TTC549 (cell line): Measurements from ENCODE around the gene ZSWIM6.

Source experiments
- FAIRE-seq: peaks from 2 replicates; lab custom pipeline; 2012; peaks lifted over from hg19 to GRCh38; lab: Jason Lieb, UNC

ZSWIM6 gene

GRCh38 chr5:61549530-61549929 is 217.5 kb downstream of the ZSWIM6 start:
- no peak for FAIRE-seq

GRCh38 chr5:61551637-61552313 is 219.7 kb downstream of the ZSWIM6 start:
- no peak for FAIRE-seq

GRCh38 chr5:61559146-61559545 is 227.1 kb downstream of the ZSWIM6 start:
- no peak for FAIRE-seq

GRCh38 chr5:61559722-61560121 is 227.7 kb downstream of the ZSWIM6 start:
- FAIRE-seq = no peak

- FAIRE-seq = no peak
Observed at GRCh38 chr5:61563401-61563800, 231.3 kb downstream of the ZSWIM6 start.

GRCh38 chr5:61567337-61567736 is 235.3 kb downstream of the ZSWIM6 start:
- FAIRE-seq = no peak

GRCh38 chr5:61569353-61569752 is 237.3 kb downstream of the ZSWIM6 start:
- FAIRE-seq = no peak

GRCh38 chr5:61570767-61571166 is 238.7 kb downstream of the ZSWIM6 start:
- FAIRE-seq = no peak

- FAIRE-seq = no peak
Observed at GRCh38 chr5:61572959-61573358, 240.9 kb downstream of the ZSWIM6 start.

GRCh38 chr5:61575103-61575502 is 243.0 kb downstream of the ZSWIM6 start:
- FAIRE-seq = no peak

- FAIRE-seq = no peak
Observed at GRCh38 chr5:61575581-61575980, 243.5 kb downstream of the ZSWIM6 start.

- no peak for FAIRE-seq
Observed at GRCh38 chr5:61576556-61576955, 244.5 kb downstream of the ZSWIM6 start.

GRCh38 chr5:61578858-61579503 is 246.9 kb downstream of the ZSWIM6 start:
- FAIRE-seq = no peak

GRCh38 chr5:61582205-61582820 is 250.3 kb downstream of the ZSWIM6 start:
- no peak for FAIRE-seq

GRCh38 chr5:61582887-61583286 is 250.8 kb downstream of the ZSWIM6 start:
- FAIRE-seq = no peak

GRCh38 chr5:61586096-61587084 is 254.3 kb downstream of the ZSWIM6 start:
- no peak for FAIRE-seq

- no peak for FAIRE-seq
Observed at GRCh38 chr5:61587125-61587524, 255.1 kb downstream of the ZSWIM6 start.

- no peak for FAIRE-seq
Observed at GRCh38 chr5:61588216-61588615, 256.2 kb downstream of the ZSWIM6 start.

GRCh38 chr5:61589946-61590345 is 257.9 kb downstream of the ZSWIM6 start:
- FAIRE-seq = no peak

GRCh38 chr5:61590473-61590872 is 258.4 kb downstream of the ZSWIM6 start:
- FAIRE-seq = no peak

GRCh38 chr5:61591859-61592258 is 259.8 kb downstream of the ZSWIM6 start:
- no peak for FAIRE-seq

- FAIRE-seq = no peak
Observed at GRCh38 chr5:61595426-61595825, 263.4 kb downstream of the ZSWIM6 start.
